OCI-LY7 (cell line): ENCODE measurements around the gene WDR47. TPM values are rescaled to one million over a fixed set of nuclear protein-coding genes. Genes with fewer than 3 reads are reported as not detected.
"Not testable (repeated sequence)": the region's sequence is repeated elsewhere in the genome, so short reads cannot be mapped to it uniquely, and the experiment has no call there.

Source experiments
- BruUV-seq: library from RNA; stranded (reverse); fragments of 400-500 nt; replicated peaks from 2 replicates; lab custom pipeline; 2021; lab: Mats Ljungman, UMichigan
- CTCF ChIA-PET: fragments of 300-600 bp; sonication (Branson Sonifier 250); formaldehyde crosslinking; loops from one replicate; lab custom pipeline; 2022; ENCODE audit warnings: antibody characterized with exemption; ENCODE audit not compliant: unreplicated experiment; lab: Charles Lee
- POLR2A ChIA-PET: fragments of 300-600 bp; sonication (Branson Sonifier 250); formaldehyde crosslinking; loops from one replicate; lab custom pipeline; 2022; ENCODE audit warnings: antibody characterized with exemption; lab: Charles Lee
- DNase-seq: peaks from one replicate; pipeline ENCODE4 v3.0.0-alpha.2; 2015; ENCODE audit warnings: low spot score
- H2AFZ ChIP-seq: fragments of 200-600 bp; sonication (generic), shearing (Covaris generic); 2 replicates; pipeline ENCODE4 v1.6.1; 2014; ENCODE audit warnings: mild to moderate bottlenecking, antibody characterized with exemption, low read length, moderate library complexity
- H3K27ac ChIP-seq: fragments of 200-600 bp; sonication (generic); 2 replicates; pipeline ENCODE4 v1.5.1; 2014; ENCODE audit warnings: mixed run types, low read depth, mild to moderate bottlenecking, moderate library complexity, low read length, inconsistent platforms; ENCODE audit not compliant: poor library complexity, severe bottlenecking
- H3K36me3 ChIP-seq: fragments of 200-600 bp; sonication (generic); 2 replicates; pipeline ENCODE4 v1.6.1; 2014; ENCODE audit warnings: mild to moderate bottlenecking, antibody characterized with exemption, low read length, moderate library complexity, mixed read lengths; ENCODE audit not compliant: insufficient read depth
- H3K4me1 ChIP-seq: fragments of 200-600 bp; sonication (generic); 2 replicates; pipeline ENCODE4 v1.5.1; 2014; ENCODE audit warnings: mild to moderate bottlenecking, low read length; ENCODE audit not compliant: insufficient read depth, poor library complexity, severe bottlenecking
- H3K4me2 ChIP-seq: fragments of 200-600 bp; sonication (generic); 2 replicates; pipeline ENCODE4 v1.6.1; 2014; ENCODE audit warnings: mild to moderate bottlenecking, low read length
- H3K4me3 ChIP-seq: fragments of 200-600 bp; sonication (generic); 2 replicates; pipeline ENCODE4 v1.5.1; 2014; ENCODE audit warnings: mild to moderate bottlenecking, low read depth, low read length; ENCODE audit not compliant: poor library complexity, severe bottlenecking
- H3K79me2 ChIP-seq: fragments of 200-600 bp; sonication (generic); 2 replicates; pipeline ENCODE4 v1.6.1; 2016; ENCODE audit warnings: low read depth, mild to moderate bottlenecking, low read length, moderate library complexity, mixed read lengths; ENCODE audit not compliant: insufficient read depth
- H3K9me2 ChIP-seq: fragments of 200-600 bp; sonication (generic); 2 replicates; pipeline ENCODE4 v1.6.1; 2016; ENCODE audit warnings: mild to moderate bottlenecking, low read length, mixed read lengths; ENCODE audit not compliant: insufficient read depth
- H3K9me3 ChIP-seq: fragments of 200-600 bp; sonication (generic); 2 replicates; pipeline ENCODE4 v1.6.1; 2014; ENCODE audit warnings: mild to moderate bottlenecking, mixed run types, low read length, mixed read lengths
- H4K20me1 ChIP-seq: fragments of 200-600 bp; sonication (generic); 2 replicates; pipeline ENCODE4 v1.6.1; 2014; ENCODE audit warnings: mild to moderate bottlenecking, antibody characterized with exemption, low read length, moderate library complexity, mixed read lengths; ENCODE audit not compliant: insufficient read depth
- EZH2phosphoT487 ChIP-seq: fragments of 200-600 bp; sonication (generic); IDR thresholded peaks from 2 replicates; pipeline ENCODE4 v1.6.1; 2018; ENCODE audit warnings: low read depth, borderline replicate concordance, mild to moderate bottlenecking, mixed run types, antibody characterized with exemption, low read length, moderate library complexity, mixed read lengths
- intact Hi-C: fragments of 100-400 bp; cut with micrococcal nuclease; formaldehyde crosslinking; loops from one replicate; pipeline ENCODE4 v1.10.0; 2022; ENCODE audit not compliant: unreplicated experiment
- total RNA-seq, 2 experiments: library from RNA; depleted of rRNA in 1 of 2; stranded (reverse); fragments of >200 nt in 1 of 2; shearing (Covaris generic) in 1 of 2; gene quantifications; 2 replicates each; pipeline ENCODE4 v1.2.3, GENCODE V29; 2014 to 2022
- TF ChIP-seq, protein P1 (sequence below): fragments of 200-600 bp; sonication (generic); conservative IDR thresholded peaks from 2 replicates; pipeline ENCODE4 v1.5.1; 2014; ENCODE audit warnings: mild to moderate bottlenecking, antibody characterized with exemption, low read length, moderate library complexity, mixed read lengths

WDR47 gene
- total RNA-seq, 2 experiments from 2014 or later: 11.0 to 12.0 TPM

GRCh38 chr1:109011335-109011734 lies 30.6 kb downstream of the WDR47 start:
- no peak overlapping the region for H3K4me2 ChIP-seq
- peaks cover 36% of the 10 kb centered on the region for H3K36me3 ChIP-seq
- no peaks in the 10 kb centered on the region for H3K4me1 ChIP-seq
- no peaks in the 10 kb centered on the region for H3K79me2 ChIP-seq
- TF ChIP-seq, protein P1, sequence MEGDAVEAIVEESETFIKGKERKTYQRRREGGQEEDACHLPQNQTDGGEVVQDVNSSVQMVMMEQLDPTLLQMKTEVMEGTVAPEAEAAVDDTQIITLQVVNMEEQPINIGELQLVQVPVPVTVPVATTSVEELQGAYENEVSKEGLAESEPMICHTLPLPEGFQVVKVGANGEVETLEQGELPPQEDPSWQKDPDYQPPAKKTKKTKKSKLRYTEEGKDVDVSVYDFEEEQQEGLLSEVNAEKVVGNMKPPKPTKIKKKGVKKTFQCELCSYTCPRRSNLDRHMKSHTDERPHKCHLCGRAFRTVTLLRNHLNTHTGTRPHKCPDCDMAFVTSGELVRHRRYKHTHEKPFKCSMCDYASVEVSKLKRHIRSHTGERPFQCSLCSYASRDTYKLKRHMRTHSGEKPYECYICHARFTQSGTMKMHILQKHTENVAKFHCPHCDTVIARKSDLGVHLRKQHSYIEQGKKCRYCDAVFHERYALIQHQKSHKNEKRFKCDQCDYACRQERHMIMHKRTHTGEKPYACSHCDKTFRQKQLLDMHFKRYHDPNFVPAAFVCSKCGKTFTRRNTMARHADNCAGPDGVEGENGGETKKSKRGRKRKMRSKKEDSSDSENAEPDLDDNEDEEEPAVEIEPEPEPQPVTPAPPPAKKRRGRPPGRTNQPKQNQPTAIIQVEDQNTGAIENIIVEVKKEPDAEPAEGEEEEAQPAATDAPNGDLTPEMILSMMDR: no peak
- no peak for TF ChIP-seq EZH2phosphoT487
- no peaks in the 10 kb centered on the region for H3K9me3 ChIP-seq
- BruUV-seq: no TSS peak
- no peak overlapping the region for H3K27ac ChIP-seq
- intact Hi-C loops: no loop called here
- H2AFZ ChIP-seq: no peak overlapping the region
- DNase-seq: no peak
- ChIA-PET CTCF (no interaction called here), POLR2A (interaction anchor here (0.5 to 1.2 kb wide), 6 partner anchors 9 to 50 kb away, joined by 3 to 8 read pairs (median 4); no protein-coding TSS in a partner anchor)
- H3K4me3 ChIP-seq: no peak overlapping the region
- H3K9me2 ChIP-seq: no peaks in the 10 kb centered on the region
- no peaks in the 10 kb centered on the region for H4K20me1 ChIP-seq

DNA sequence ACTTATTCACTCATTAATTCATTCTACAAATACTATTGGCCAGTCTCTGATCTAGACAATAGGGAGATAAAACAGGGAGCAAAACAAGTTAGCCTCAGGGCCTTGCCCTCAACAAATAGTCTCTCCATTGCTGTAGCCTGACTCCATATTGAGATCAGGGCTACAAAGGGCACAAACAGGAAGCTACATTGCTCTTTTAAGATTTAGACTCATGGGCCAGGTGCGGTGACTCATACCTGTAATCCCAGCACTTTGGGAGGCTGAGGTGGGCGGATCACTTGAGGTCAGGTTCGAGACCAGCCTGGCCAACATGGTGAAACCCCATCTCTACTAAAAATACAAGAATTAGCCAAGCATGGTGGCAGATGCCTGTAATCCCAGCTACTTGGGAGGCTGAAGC lies 45.3 kb downstream of the WDR47 start:
- H3K27ac ChIP-seq, H3K4me1 ChIP-seq, BruUV-seq, H3K4me2 ChIP-seq, H2AFZ ChIP-seq, CTCF ChIA-PET, intact Hi-C loops, H3K4me3 ChIP-seq, DNase-seq, H4K20me1 ChIP-seq, H3K79me2 ChIP-seq, H3K9me2 ChIP-seq: not testable (repeated sequence)
- Histone ChIP-seq H3K9me3 (peaks cover 11% of the 10 kb centered on the region; the same call in 1 of the 2 replicates), H3K36me3 (peaks cover 68% of the 10 kb centered on the region)
- POLR2A ChIA-PET: interaction anchor here (0.7 to 1.2 kb wide), 2 partner anchors 80 to 133 kb away, joined by 3 to 4 read pairs; no protein-coding TSS in a partner anchor

DNA sequence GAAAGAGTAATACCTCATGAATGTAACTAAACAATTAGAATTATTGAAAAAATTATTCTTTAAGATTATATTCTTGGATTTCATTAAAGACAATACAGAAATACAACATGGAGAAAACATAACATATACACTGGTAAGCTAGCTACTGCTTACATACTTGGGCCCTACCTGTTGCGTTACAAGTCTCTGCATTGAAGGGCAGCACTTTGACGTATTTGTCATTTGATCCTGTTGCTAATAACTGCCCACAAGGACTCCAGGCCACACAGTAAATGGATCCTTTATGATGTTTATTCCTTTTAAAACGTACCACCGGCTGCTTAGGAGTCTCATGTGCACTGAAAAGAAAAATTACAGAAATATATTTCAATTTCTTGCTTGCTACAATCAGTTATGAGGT lies 58.8 kb downstream of the WDR47 start:
- H3K4me3 ChIP-seq: no peak overlapping the region
- no peaks in the 10 kb centered on the region for H3K79me2 ChIP-seq
- no peak overlapping the region for H3K27ac ChIP-seq
- TF ChIP-seq, protein P1: no peak
- no peak for TF ChIP-seq EZH2phosphoT487
- ChIA-PET POLR2A (interaction anchor here (0.9 to 1.5 kb wide), 3 partner anchors 8 to 16 kb away, joined by 3 read pairs; no protein-coding TSS in a partner anchor), CTCF (no interaction called here)
- no peaks in the 10 kb centered on the region for H3K9me3 ChIP-seq
- H4K20me1 ChIP-seq: no peaks in the 10 kb centered on the region
- H3K9me2 ChIP-seq: no peaks in the 10 kb centered on the region
- no peak overlapping the region for H3K4me2 ChIP-seq
- H3K4me1 ChIP-seq: no peaks in the 10 kb centered on the region
- DNase-seq: no peak
- intact Hi-C loops: no loop called here
- H2AFZ ChIP-seq: no peak overlapping the region
- no TSS peak for BruUV-seq
- H3K36me3 ChIP-seq: peaks cover 42% of the 10 kb centered on the region
